ENCODE data around the gene ATP6V1B1. TPM values are rescaled to one million over a fixed set of nuclear protein-coding genes. Genes with fewer than 3 reads are reported as not detected.

Gene ATP6V1B1
- total and polyA plus RNA-seq, 2 of the 13 experiments (the other 11 are each of a cell fraction or from before 2014, with no cell fraction given): 0.58 to 1.6 TPM

DNA sequence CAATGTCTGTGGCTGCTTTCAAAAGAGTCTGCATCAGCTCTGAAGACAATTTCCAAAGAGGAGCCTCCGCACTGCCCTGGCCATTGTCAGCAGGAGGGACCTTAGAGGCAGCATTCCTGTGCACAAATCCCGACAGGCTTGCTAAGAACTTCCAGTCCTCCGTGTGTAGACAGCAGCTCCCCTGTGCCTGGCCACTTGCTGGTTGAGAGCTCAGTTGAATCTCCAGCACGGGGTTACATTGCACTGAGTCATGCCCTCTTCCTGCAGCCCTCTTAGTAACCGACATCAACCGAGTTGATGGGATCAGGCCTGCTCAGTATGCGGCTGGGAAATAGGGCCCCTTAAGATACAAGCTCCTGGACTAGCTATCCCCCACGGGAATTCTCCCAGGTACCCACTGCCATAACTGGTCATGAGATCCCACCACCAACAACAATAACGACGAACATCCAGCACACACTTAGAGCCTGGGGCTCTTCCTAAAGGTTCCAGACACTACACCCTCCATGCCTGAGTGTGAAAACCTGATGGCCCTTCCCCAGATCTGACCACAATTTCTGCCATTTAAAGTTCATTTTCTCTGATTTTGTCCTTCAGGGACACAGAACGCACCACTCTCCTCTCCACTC, 12.0 kb downstream of the ATP6V1B1 start:
- intact Hi-C loops (cut with micrococcal nuclease; ENCODE audit: unreplicated experiment) (loop anchor here (1.0 to 2.0 kb wide), 3 partner anchors 27 to 158 kb away; no protein-coding TSS in a partner anchor), in situ Hi-C loops (cut with HindIII; ENCODE audit: extremely low pct_ligation_motif_present, low pct_unique_long_range_greater_than_20kb) (loop anchor here (5.0 kb wide), 2 partner anchors 75 to 155 kb away; partner anchors contain the start of gene FIGLA)
- H3K27ac ChIP-seq (ENCODE audit: extremely low read length, insufficient read depth, low read length): no peak overlapping the region
- ChIA-PET CTCF (ENCODE audit: low intra/inter-chr PET ratio, low total read pairs) (interaction anchor here (1.2 to 4.9 kb wide), 7 partner anchors 26 to 158 kb away, joined by 3 to 93 read pairs (median 11); partner anchors contain the start of gene FIGLA), POLR2A (interaction anchor here (0.5 to 1.4 kb wide), 8 partner anchors 8 to 128 kb away, joined by 3 to 6 read pairs (median 4); partner anchors contain the start of genes ATP6V1B1, CLEC4F and NAGK)
- H3K27me3 ChIP-seq (ENCODE audit: control insufficient read depth in 1 of 2, insufficient read depth in 2 of 2, low read length in 2 of 2): peaks cover 0 to 17% of the 10 kb centered on the region in 2 experiments; a peak in 3 of 5 replicates
- FAIRE-seq: no peak
- peak overlapping the region; percentile 10 to 61 (median 53) for H3K4me3 ChIP-seq (replicated peaks in 1 of 3; ENCODE audit: insufficient read depth in 1 of 3, low read depth in 2 of 3, low read length in 3 of 3)
- peak; percentile 67 for ATAC-seq
- H3K9me3 ChIP-seq (ENCODE audit: low read length): no peaks in the 10 kb centered on the region
- no TSS peak for BruUV-seq (replicated peaks)
- H3K4me1 ChIP-seq (ENCODE audit: insufficient read depth, low read length): peaks cover 38% of the 10 kb centered on the region
- H3K36me3 ChIP-seq (replicated peaks in 1 of 2; ENCODE audit: control insufficient read depth in 1 of 2, insufficient read depth in 2 of 2, low read length in 2 of 2): no peaks in the 10 kb centered on the region
- H3K9ac ChIP-seq (ENCODE audit: insufficient read depth, low read depth, low read length): peak overlapping the region; percentile 13; the same call in 1 of the 2 replicates
- TF ChIP-seq ARHGAP35 (CRISPR knock-in tag; IDR thresholded peaks at IDR 0.05; ENCODE audit: borderline replicate concordance) (no peak), ZNF563 (CRISPR knock-in tag; IDR thresholded peaks at IDR 0.05) (peak; percentile 35; the same call in 1 of the 2 replicates), REXO4 (CRISPR knock-in tag; IDR thresholded peaks at IDR 0.05; ENCODE audit: borderline replicate concordance) (0 out of 2 replicates have a peak, but pooled peaks have one; percentile 37), KDM4B (CRISPR knock-in tag; IDR thresholded peaks at IDR 0.05) (no peak), CAMTA2 (CRISPR knock-in tag; IDR thresholded peaks at IDR 0.05; ENCODE audit: borderline replicate concordance) (0 out of 2 replicates have a peak, but pooled peaks have one; percentile 27), TEAD3 (CRISPR knock-in tag; optimal IDR thresholded peaks at IDR 0.05; ENCODE audit: borderline replicate concordance) (peak; percentile 29), ZKSCAN1 (IDR thresholded peaks at IDR 0.05; ENCODE audit: low read length) (no peak), MYNN (CRISPR knock-in tag; IDR thresholded peaks at IDR 0.05; ENCODE audit: low read depth) (0 out of 2 replicates have a peak, but pooled peaks have one; percentile 12), STAG1 (CRISPR knock-in tag; IDR thresholded peaks at IDR 0.05) (no peak), ZNF234 (CRISPR knock-in tag; conservative IDR thresholded peaks at IDR 0.05) (no peak), ZNF768 (CRISPR knock-in tag; IDR thresholded peaks at IDR 0.05) (no peak), FOSL2 (CRISPR knock-in tag; IDR thresholded peaks at IDR 0.05) (peak; percentile 45; the same call in 1 of the 2 replicates)
- TF ChIP-seq, protein P1, sequence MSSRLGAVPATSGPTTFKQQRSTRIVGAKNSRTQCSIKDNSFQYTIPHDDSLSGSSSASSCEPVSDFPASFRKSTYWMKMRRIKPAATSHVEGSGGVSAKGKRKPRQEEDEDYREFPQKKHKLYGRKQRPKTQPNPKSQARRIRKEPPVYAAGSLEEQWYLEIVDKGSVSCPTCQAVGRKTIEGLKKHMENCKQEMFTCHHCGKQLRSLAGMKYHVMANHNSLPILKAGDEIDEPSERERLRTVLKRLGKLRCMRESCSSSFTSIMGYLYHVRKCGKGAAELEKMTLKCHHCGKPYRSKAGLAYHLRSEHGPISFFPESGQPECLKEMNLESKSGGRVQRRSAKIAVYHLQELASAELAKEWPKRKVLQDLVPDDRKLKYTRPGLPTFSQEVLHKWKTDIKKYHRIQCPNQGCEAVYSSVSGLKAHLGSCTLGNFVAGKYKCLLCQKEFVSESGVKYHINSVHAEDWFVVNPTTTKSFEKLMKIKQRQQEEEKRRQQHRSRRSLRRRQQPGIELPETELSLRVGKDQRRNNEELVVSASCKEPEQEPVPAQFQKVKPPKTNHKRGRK (CRISPR knock-in tag; IDR thresholded peaks at IDR 0.05): no peak
- TF ChIP-seq, protein P2, sequence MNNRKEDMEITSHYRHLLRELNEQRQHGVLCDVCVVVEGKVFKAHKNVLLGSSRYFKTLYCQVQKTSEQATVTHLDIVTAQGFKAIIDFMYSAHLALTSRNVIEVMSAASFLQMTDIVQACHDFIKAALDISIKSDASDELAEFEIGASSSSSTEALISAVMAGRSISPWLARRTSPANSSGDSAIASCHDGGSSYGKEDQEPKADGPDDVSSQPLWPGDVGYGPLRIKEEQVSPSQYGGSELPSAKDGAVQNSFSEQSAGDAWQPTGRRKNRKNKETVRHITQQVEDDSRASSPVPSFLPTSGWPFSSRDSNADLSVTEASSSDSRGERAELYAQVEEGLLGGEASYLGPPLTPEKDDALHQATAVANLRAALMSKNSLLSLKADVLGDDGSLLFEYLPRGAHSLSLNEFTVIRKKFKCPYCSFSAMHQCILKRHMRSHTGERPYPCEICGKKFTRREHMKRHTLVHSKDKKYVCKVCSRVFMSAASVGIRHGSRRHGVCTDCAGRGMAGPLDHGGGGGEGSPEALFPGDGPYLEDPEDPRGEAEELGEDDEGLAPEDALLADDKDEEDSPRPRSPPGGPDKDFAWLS (CRISPR knock-in tag; IDR thresholded peaks at IDR 0.05; ENCODE audit: borderline replicate concordance): no peak
- H4K20me1 ChIP-seq (ENCODE audit: insufficient read depth, low read length): no peaks in the 10 kb centered on the region
- H2AFZ ChIP-seq (ENCODE audit: low read length): peak overlapping the region; percentile 58
- H3K79me2 ChIP-seq (ENCODE audit: insufficient read depth, low read length): no peaks in the 10 kb centered on the region
- 49% methylated on average over 5 of the region's 11 CpGs for WGBS (ENCODE audit: low lambda C conversion rate)
- peak overlapping the region; percentile 85 for H3K4me2 ChIP-seq (ENCODE audit: low read depth, low read length)
- no peak for DNase-seq (ENCODE audit: low spot score)

All from HepG2 (cell line).